NCI-H1417 (cell line): ENCODE results near the gene LOXL1.

Experiments
- DNase-seq, 3 experiments: peaks; one replicate each; lab custom pipeline; 2025; lab: John Stamatoyannopoulos, UW

The LOXL1 gene

DNA sequence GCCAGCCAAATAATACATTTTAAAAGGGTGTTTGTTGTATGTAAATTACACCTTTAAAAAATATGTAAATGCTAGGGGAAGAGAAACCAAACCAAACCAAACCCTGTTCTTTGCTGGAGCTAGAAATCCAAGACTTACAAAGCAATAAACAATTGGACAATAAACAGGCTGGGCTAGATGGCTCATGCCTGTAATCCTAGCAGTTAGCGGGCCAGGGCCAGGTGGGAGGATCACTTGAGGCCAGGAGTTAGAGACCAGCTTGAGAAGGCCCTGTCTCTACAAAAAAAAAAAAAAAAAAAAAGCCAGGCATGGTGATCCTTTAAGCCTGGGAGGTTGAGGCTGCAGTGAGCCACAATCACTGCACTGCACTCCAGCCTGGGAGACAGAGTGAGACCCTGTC is 53.4 kb downstream of the LOXL1 start:
- no peak for DNase-seq

GRCh38 chr15:73981761-73982221 is 55.5 kb downstream of the LOXL1 start:
- DNase-seq = no peak

DNA sequence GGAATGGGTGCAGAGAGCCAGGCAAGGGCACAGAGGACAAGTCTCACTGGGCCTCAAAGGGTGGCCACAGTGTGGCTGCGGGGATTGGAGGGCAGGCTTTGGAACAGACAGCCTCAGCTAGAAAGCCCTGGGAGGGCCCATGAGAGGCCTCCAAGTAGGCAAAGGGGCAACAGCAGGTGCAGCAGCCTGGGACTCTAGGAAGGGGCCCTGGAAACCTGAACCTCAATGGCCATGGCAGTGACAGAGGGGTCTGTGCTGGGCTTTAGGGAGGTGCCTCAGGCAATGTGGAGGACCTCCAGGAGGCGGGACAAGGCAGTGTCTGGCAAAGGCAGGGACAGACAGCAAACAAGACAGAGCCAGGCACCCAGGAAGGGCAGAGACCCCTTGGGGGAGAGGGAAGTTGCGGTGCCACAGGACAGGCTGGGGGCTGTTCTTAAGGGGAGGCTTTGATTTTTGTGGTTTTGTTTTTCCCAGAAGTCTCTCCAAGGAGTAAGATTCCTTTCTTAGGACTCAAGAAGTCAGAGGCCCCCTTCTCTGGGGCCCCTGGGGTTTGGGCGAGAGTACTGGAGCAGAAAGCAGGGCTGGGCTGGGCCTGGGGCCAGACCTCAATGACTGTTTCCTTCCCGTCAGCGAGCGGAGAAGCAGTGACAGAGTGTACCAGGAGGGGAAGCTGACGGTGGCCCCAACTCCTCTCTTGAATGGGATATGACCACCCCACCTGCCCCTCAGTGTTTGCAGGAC is 56.1 kb downstream of the LOXL1 start:
- no peak for DNase-seq

DNA sequence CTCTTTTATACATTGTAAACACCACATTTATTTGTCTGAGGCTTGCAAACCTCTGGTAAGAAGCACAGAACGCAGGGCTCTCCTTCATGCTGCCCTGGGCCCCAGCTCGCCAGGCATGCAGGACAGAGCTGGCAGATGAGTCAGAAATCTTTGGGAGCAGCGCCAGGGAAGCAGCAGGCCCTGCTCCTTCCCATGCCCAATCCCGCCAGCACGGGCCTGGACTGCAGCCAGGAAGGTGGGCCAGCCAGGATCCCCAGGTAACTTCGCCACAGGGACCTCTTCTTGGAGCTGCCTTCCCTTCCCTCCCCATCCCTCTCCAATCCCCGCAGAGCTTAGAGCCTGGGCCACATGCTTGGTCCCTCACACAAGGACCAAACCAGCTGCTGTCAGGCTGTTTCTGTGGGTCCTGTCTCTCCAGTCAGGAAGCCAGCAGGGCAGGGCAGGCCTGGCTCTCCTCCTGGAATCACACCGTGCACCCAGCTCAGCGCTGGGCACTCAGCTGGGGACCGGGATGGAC is 57.0 kb downstream of the LOXL1 start:
- DNase-seq = no peak

- no peak for DNase-seq
Measured at GRCh38 chr15:73983773-73984172, 57.5 kb downstream of the LOXL1 start.

- no peak for DNase-seq
Measured at GRCh38 chr15:73984208-73984979, 58.1 kb downstream of the LOXL1 start.

DNA sequence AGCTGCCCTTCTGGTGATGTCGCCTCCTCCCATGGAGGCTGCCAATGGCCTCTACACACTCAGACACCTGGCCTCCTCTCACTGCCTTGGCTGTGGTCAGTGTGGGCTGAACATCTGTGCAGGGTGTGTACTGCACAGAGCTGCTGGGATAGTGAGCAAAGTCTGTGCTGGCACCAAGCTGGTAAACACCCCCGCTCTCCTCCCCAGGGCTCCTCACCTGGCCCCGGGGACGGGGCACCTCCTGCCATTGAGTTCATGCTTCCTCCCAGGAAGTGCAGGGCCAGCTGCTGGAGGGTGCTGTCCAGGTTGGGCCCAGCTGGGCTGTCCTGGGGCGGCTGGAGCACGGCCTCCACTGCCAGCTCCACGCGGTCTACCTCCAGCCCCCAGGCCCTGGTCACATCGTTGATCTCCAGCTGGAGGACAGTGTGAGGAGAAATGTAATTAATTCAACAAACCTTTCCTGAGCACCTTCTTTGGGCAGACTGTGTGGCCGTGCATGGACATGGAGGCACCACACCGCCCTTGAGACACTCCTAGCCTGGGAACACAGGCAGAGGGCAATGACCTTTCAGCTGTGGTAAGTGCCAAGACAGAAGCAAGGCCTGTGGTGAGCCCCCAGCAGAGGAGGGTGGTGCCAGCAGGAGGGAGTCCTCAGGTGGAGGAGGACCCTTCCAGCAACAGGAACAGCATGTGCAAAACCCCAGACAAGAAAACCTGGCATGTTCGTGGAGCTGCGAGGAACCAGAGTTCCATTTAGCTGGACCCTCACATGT is 59.0 kb downstream of the LOXL1 start:
- no peak for DNase-seq

GRCh38 chr15:73986055-73986775 is 60.0 kb downstream of the LOXL1 start:
- DNase-seq = no peak

GRCh38 chr15:73986776-73987056 is 60.5 kb downstream of the LOXL1 start:
- DNase-seq = no peak

DNA sequence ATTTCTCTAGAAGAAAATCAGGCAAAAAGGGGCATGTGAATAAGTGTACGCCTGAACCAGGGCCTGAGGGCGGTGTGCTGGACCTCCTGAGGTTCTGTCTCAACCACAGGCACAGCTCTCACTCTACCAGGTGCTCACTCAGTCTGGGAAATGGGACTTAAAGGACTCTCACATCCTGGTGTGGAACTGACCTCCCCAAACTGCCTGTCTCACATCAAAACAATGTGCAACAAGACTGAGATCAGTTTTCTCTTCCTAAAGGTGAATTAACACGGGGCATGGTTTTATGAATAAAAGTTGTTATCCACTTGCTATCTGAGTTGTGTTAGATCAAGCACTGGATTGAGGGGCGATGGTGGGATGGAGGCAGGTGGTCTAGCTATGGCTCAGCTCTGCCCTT is 61.0 kb downstream of the LOXL1 start:
- no peak for DNase-seq

DNA sequence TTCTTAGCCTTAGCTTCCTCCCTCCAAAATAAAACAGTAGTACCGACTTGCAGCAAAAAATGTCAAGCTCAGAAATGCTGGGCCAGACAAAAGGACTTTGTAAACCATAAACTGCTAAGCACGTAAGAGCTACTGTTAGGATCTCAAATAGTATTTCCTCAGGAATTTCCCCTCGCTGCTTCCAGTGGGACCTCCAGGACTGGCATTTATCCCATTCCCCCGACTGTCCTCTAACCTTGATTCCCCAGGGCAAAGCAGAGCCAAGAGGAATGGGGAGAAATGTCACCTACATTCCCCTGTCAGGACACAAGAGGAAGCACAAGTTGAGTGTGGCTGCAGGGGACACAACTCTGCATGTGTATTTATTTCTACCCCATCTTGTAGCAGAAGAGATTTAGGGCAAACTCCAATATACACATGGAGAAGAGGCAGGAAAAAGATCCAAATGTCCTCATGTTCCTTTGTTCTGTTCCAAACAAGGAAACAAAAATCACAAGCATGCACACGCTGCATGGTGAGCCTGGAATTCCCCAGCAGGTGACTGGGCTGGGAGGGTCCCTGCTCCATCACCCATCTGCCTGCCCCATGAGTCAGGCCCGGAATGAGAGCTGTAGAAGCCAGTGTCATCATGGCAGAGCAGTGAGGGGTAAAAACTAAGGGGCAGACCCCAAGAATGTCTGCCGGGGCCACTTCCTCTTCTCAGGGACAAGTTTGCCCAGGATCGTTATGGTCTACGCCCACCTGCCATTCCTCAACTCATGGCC is 61.6 kb downstream of the LOXL1 start:
- no peak for DNase-seq

- no peak for DNase-seq
Measured at GRCh38 chr15:73988445-73988969, 62.2 kb downstream of the LOXL1 start.

- DNase-seq = no peak
Measured at GRCh38 chr15:73989001-73989798, 62.9 kb downstream of the LOXL1 start.

DNA sequence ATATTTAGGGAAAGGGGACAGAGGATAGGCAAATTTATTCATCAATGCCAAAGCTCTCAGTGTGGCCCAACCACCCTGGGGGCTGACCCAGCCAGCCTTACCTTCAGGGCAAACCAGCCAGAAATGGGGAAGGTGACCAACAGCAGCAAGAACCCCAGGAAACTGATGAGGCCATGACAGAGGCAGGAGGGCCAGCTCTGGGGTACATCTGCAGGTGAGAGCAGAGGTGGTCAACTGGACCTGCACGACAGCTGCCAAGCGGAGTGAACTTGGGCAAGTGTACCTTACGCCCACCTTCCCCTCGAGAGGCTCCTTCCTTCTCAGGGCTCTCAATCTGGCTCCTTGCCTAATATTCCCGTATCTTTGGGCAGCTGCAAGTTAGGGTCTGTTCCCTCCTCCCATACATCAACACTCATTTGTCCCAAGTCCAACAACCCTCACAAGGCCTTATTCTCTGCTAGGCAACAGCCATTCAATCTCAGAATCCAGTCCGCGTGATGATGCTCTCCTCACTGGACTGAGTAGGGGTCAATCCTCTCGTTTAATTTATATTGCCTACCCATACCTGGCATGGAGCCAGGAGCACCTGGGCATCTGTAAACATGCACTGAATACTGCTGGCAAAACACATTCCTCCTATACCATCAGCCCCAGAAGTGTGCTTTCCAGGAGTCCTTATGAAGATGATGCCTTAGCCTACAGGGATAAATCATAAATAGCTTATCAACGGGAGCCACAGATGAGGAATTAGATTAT is 64.2 kb downstream of the LOXL1 start:
- peak in 2 of 3 experiments; percentile 29 to 64 for DNase-seq

GRCh38 chr15:73991260-73991659 is 65.0 kb downstream of the LOXL1 start:
- no peak for DNase-seq

DNA sequence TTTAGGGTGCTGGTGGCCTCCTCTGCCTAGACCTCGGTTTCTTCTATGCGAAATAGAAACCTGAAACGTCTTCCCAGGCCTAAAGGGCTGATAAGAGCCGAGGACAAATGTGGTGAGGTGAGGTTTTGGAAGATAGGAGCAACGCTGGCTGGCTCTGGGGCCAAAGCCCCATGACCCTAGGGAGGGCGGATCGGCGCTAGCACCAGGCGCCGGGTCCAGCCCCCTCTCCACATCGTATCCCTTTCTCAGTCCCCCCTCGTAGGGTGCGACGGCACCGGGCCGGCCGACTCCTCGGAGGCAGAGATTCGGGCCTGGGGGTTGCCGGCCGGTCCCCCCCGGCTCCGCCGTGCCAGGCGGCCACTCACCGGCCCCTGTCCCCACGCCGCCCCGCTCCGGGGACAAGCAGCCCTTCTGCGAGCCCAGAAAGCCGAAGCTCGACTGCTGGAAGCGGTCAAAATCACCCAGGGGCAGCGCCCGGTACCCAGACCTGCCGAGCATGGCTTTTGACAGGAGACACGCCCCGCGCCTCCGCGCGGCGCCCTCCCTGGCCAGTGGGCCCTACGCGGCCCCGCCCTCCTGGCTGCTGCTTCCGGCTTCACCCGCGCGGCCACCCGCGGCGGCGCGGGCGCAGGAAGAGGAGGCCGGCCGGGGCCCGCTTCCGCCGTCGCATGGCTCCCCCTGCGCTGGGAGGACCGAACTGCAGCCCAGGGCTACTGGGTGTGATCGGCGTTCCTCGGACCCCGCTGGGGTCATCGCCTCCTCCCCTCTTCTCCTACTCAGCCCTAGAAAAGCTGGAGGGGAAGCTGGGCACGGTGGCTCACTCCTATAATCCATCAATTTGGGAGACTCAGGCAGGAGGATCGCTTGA is 65.7 kb downstream of the LOXL1 start, which contains the start of gene STOML1:
STOML1 (minus strand) TSS at position 570 of the 868 bp plus-strand sequence; CDS start at position 498, 72 bp downstream.
- DNase-seq = peak; percentile 96 to 97 (median 97)

GRCh38 chr15:73992594-73992898 is 66.3 kb downstream of the LOXL1 start:
- DNase-seq = no peak
